SK-N-SH (cell line): ENCODE measurements around the gene MYO10. TPM values are rescaled to one million over a fixed set of nuclear protein-coding genes. Genes with fewer than 3 reads are reported as not detected.

Experiments
- CTCF ChIA-PET: fragments of 300-600, 350-600 bp; formaldehyde crosslinking; extraction: SDS; loops from one replicate; lab custom pipeline; 2021; lab: Yijun Ruan, JAX
- POLR2A ChIA-PET: fragments of 350-600 bp; sonication (Branson Sonifier 250); formaldehyde crosslinking; extraction: SDS; loops from one replicate; lab custom pipeline; 2020; ENCODE audit warnings: antibody characterized with exemption, inconsistent platforms; lab: Yijun Ruan, JAX
- DNase-seq: peaks from one replicate; pipeline ENCODE4 v3.0.0; 2012
- H2AFZ ChIP-seq: fragments of 200-600 bp; sonication (generic); 2 replicates; pipeline ENCODE4 v1.8.1; 2016; ENCODE audit warnings: antibody characterized with exemption, mild to moderate bottlenecking, low read depth
- H3F3A ChIP-seq: fragments of 200-600 bp; sonication (generic); replicated peaks from 2 replicates; pipeline ENCODE3; 2016; ENCODE audit warnings: antibody characterized with exemption, mild to moderate bottlenecking; ENCODE audit not compliant: insufficient read depth
- H3K27ac ChIP-seq, 2 experiments: fragments of 200-500 bp in 1 of 2; fragments of 200-600 bp in 1 of 2; sonication (Bioruptor generic) in 1 of 2; sonication (generic), shearing (Covaris generic) in 1 of 2; 2 replicates each; pipeline versions ENCODE4 v1.5.1 to v1.6.1; 2014 to 2016; ENCODE audit warnings: low read depth in 2 of 2, inconsistent platforms in 1 of 2, low read length in 1 of 2, mild to moderate bottlenecking in 1 of 2, mixed read lengths in 1 of 2
- H3K27me3 ChIP-seq: fragments of 200-600 bp; sonication (generic), shearing (Covaris generic); 2 replicates; pipeline ENCODE4 v1.6.1; 2016; ENCODE audit warnings: mixed run types; ENCODE audit not compliant: insufficient read depth
- H3K36me3 ChIP-seq, 2 experiments: fragments of 200-500 bp in 1 of 2; fragments of 200-600 bp in 1 of 2; sonication (Bioruptor generic) in 1 of 2; sonication (generic) in 1 of 2; replicated peaks in 1 of 2; 2 replicates each; pipeline versions ENCODE3 to v1.5.1; 2014 to 2016; ENCODE audit warnings: low read length in 1 of 2, mild to moderate bottlenecking in 1 of 2; ENCODE audit not compliant: insufficient read depth in 2 of 2, control insufficient read depth in 1 of 2
- H3K4me1 ChIP-seq, 2 experiments: fragments of 200-500 bp in 1 of 2; fragments of 200-600 bp in 1 of 2; sonication (Bioruptor generic) in 1 of 2; sonication (generic), shearing (Covaris generic) in 1 of 2; 2 replicates each; pipeline versions ENCODE4 v1.5.1 to v1.6.1; 2014 to 2016; ENCODE audit warnings: low read depth in 1 of 2, low read length in 1 of 2, mixed run types in 1 of 2; ENCODE audit not compliant: insufficient read depth in 2 of 2, control insufficient read depth in 1 of 2
- H3K4me2 ChIP-seq: fragments of 200-600 bp; sonication (generic), shearing (Covaris generic); 2 replicates; pipeline ENCODE4 v1.6.1; 2017; ENCODE audit warnings: mixed run types
- H3K4me3 ChIP-seq, 2 experiments: fragments of 200-500 bp in 1 of 2; fragments of 200-600 bp in 1 of 2; sonication (Bioruptor generic) in 1 of 2; sonication (generic), shearing (Covaris generic) in 1 of 2; 2 replicates each; pipeline versions ENCODE4 v1.5.1 to v1.8.1; 2014 to 2016; ENCODE audit warnings: low read depth in 2 of 2, inconsistent platforms in 1 of 2, low read length in 1 of 2, mild to moderate bottlenecking in 1 of 2, mixed read lengths in 1 of 2, moderate library complexity in 1 of 2
- H3K79me2 ChIP-seq: fragments of 200-600 bp; sonication (generic); 2 replicates; pipeline ENCODE4 v1.8.1; 2017; ENCODE audit warnings: mild to moderate bottlenecking; ENCODE audit not compliant: insufficient read depth
- H3K9ac ChIP-seq: fragments of 200-600 bp; sonication (generic); 2 replicates; pipeline ENCODE4 v1.6.1; 2017; ENCODE audit warnings: mixed run types
- H3K9me2 ChIP-seq: fragments of 200-600 bp; sonication (generic); 2 replicates; pipeline ENCODE4 v1.6.1; 2017; ENCODE audit warnings: mixed run types
- H3K9me3 ChIP-seq: fragments of 200-600 bp; sonication (generic); 2 replicates; pipeline ENCODE4 v1.6.1; 2017; ENCODE audit warnings: mixed run types, mild to moderate bottlenecking, moderate library complexity
- H4K20me1 ChIP-seq: fragments of 200-600 bp; sonication (generic); 2 replicates; pipeline ENCODE4 v1.6.1; 2017; ENCODE audit warnings: mild to moderate bottlenecking, mixed run types; ENCODE audit not compliant: insufficient read depth
- CHD2 ChIP-seq: fragments of 150-350 bp; IDR thresholded peaks from 2 replicates; pipeline ENCODE4 v1.6.1; 2018; ENCODE audit warnings: low read length; ENCODE audit not compliant: partially characterized antibody
- EP300 ChIP-seq, 2 experiments: IDR thresholded peaks; 2 replicates each; pipeline versions ENCODE4 v1.4.0 to v1.6.1; 2012; ENCODE audit warnings: borderline replicate concordance in 1 of 2, low read depth in 1 of 2, low read length in 1 of 2
- EZH2phosphoT487 ChIP-seq: fragments of 200-600 bp; sonication (generic); IDR thresholded peaks from 2 replicates; pipeline ENCODE4 v1.6.1; 2017; ENCODE audit warnings: low read depth, mixed run types, mild to moderate bottlenecking, antibody characterized with exemption, moderate library complexity, borderline replicate concordance
- FOSL2 ChIP-seq: IDR thresholded peaks from 2 replicates; pipeline ENCODE4 v1.4.0; 2012; ENCODE audit warnings: low read depth, mild to moderate bottlenecking, moderate library complexity, borderline replicate concordance
- FOXJ3 ChIP-seq: sonication (generic); formaldehyde crosslinking; IDR thresholded peaks from 2 replicates; pipeline ENCODE4 v1.5.1; 2020; ENCODE audit warnings: mild to moderate bottlenecking, missing genetic modification reagents
- FOXM1 ChIP-seq: IDR thresholded peaks from 2 replicates; pipeline ENCODE4 v1.4.0; 2012; ENCODE audit warnings: low read depth, mild to moderate bottlenecking
- GABPA ChIP-seq: IDR thresholded peaks from 2 replicates; pipeline ENCODE4 v1.4.0; 2012; ENCODE audit warnings: low read depth, mild to moderate bottlenecking
- JUND ChIP-seq: IDR thresholded peaks from 2 replicates; pipeline ENCODE4 v1.4.0; 2012
- MEF2A ChIP-seq: IDR thresholded peaks from 2 replicates; pipeline ENCODE4 v1.4.0; 2012; ENCODE audit warnings: low read depth, borderline replicate concordance
- MXI1 ChIP-seq: IDR thresholded peaks from 2 replicates; pipeline ENCODE4 v1.6.1; 2012; ENCODE audit warnings: mild to moderate bottlenecking, low read depth, low read length, improper control_type of control experiment
- NFIC ChIP-seq: IDR thresholded peaks from 2 replicates; pipeline ENCODE4 v1.4.0; 2012; ENCODE audit warnings: borderline replicate concordance
- NRF1 ChIP-seq: IDR thresholded peaks from 2 replicates; pipeline ENCODE4 v1.6.1; 2012; ENCODE audit warnings: low read depth, mild to moderate bottlenecking, low read length
- POLR2AphosphoS5 ChIP-seq: IDR thresholded peaks from 2 replicates; pipeline ENCODE4 v1.6.1; 2012; ENCODE audit warnings: low read depth, low read length
- RAD21 ChIP-seq: IDR thresholded peaks from 2 replicates; pipeline ENCODE4 v1.6.1; 2012; ENCODE audit warnings: mild to moderate bottlenecking, low read length
- RCOR1 ChIP-seq: fragments of 150-350 bp; IDR thresholded peaks from 2 replicates; pipeline ENCODE4 v1.6.1; 2017; ENCODE audit warnings: antibody characterized with exemption, low read length
- RXRA ChIP-seq: IDR thresholded peaks from 2 replicates; pipeline ENCODE4 v1.4.0; 2012; ENCODE audit warnings: low read depth, mild to moderate bottlenecking, borderline replicate concordance
- SIN3A ChIP-seq: IDR thresholded peaks from 2 replicates; pipeline ENCODE4 v1.6.1; 2012; ENCODE audit warnings: low read depth, mild to moderate bottlenecking, low read length, moderate library complexity, borderline replicate concordance
- SMC3 ChIP-seq: IDR thresholded peaks from 2 replicates; pipeline ENCODE4 v1.6.1; 2012; ENCODE audit warnings: low read depth, low read length, improper control_type of control experiment
- TCF12 ChIP-seq: IDR thresholded peaks from 2 replicates; pipeline ENCODE4 v1.4.0; 2012
- YY1 ChIP-seq: IDR thresholded peaks from 2 replicates; pipeline ENCODE4 v1.4.0; 2012; ENCODE audit warnings: low read depth, mild to moderate bottlenecking
- WGBS: methylation state at CpG from one replicate; pipeline ENCODE4 v1.1.6; 2017; ENCODE audit warnings: low lambda C conversion rate; 5-methylcytosine and 5-hydroxymethylcytosine counted together
- polyA plus RNA-seq, 3 experiments: library from polyadenylated mRNA; depleted of rRNA; stranded (reverse); fragments of >200 nt; gene quantifications; 2 replicates each; pipeline ENCODE4 v1.2.3, GENCODE V29; 2012
- TF ChIP-seq, protein P1 (sequence below): IDR thresholded peaks from 2 replicates; pipeline ENCODE4 v1.4.0; 2012; ENCODE audit warnings: low read depth, borderline replicate concordance
- TF ChIP-seq, protein P2 (sequence below): fragments of 150-350 bp; IDR thresholded peaks from 2 replicates; pipeline ENCODE4 v1.6.1; 2016; ENCODE audit warnings: mild to moderate bottlenecking, low read depth, low read length
- TF ChIP-seq, protein P3 (sequence below): IDR thresholded peaks from 2 replicates; pipeline ENCODE4 v1.4.0; 2012; ENCODE audit warnings: low read depth, borderline replicate concordance

MYO10 gene
- polyA plus RNA-seq, 1 of the 3 experiments (the other 2 are of a cell fraction) = 8.1 TPM

DNA sequence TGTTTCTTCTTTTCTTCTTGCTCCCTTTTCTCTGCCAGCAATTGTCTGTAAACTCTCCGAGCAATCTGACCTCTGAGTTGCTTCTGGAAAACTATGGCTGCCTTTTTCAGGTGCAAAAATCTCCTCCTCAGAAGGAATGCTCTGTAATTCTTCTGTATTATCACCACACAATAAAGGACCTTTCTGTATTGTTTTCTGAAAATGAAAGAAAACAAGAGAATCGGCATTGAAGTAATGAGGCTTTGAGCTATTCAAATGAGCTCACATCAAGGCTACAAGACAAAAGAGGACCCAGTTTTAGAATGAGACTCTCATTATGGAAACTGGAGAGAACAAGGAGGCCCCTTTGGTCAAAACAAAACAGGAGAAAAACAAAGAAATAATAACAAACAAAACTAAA, 233.1 kb downstream of the MYO10 start:
- peaks cover 65% of the 10 kb centered on the region for H3K79me2 ChIP-seq
- H3K9me3 ChIP-seq = no peaks in the 10 kb centered on the region
- POLR2A ChIA-PET = no interaction called here
- H3K9me2 ChIP-seq = no peaks in the 10 kb centered on the region
- CTCF ChIA-PET = no interaction called here
- WGBS = 97% methylated on average over 2 of the region's 2 CpGs
- no peak overlapping the region for H3K4me2 ChIP-seq
- H3K4me3 ChIP-seq = no peak overlapping the region
- H3K27me3 ChIP-seq = no peaks in the 10 kb centered on the region
- no peak overlapping the region for H3K9ac ChIP-seq
- H3F3A ChIP-seq = peaks cover 10% of the 10 kb centered on the region
- no peaks in the 10 kb centered on the region for H3K4me1 ChIP-seq
- DNase-seq = no peak
- peaks cover 8% of the 10 kb centered on the region; the same call in 1 of the 2 replicates for H4K20me1 ChIP-seq
- TF ChIP-seq RAD21 = no peak
- TF ChIP-seq SMC3 = no peak
- TF ChIP-seq, protein P1, sequence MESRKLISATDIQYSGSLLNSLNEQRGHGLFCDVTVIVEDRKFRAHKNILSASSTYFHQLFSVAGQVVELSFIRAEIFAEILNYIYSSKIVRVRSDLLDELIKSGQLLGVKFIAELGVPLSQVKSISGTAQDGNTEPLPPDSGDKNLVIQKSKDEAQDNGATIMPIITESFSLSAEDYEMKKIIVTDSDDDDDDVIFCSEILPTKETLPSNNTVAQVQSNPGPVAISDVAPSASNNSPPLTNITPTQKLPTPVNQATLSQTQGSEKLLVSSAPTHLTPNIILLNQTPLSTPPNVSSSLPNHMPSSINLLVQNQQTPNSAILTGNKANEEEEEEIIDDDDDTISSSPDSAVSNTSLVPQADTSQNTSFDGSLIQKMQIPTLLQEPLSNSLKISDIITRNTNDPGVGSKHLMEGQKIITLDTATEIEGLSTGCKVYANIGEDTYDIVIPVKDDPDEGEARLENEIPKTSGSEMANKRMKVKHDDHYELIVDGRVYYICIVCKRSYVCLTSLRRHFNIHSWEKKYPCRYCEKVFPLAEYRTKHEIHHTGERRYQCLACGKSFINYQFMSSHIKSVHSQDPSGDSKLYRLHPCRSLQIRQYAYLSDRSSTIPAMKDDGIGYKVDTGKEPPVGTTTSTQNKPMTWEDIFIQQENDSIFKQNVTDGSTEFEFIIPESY = no peak
- TF ChIP-seq TCF12 = no peak
- TF ChIP-seq, protein P2, sequence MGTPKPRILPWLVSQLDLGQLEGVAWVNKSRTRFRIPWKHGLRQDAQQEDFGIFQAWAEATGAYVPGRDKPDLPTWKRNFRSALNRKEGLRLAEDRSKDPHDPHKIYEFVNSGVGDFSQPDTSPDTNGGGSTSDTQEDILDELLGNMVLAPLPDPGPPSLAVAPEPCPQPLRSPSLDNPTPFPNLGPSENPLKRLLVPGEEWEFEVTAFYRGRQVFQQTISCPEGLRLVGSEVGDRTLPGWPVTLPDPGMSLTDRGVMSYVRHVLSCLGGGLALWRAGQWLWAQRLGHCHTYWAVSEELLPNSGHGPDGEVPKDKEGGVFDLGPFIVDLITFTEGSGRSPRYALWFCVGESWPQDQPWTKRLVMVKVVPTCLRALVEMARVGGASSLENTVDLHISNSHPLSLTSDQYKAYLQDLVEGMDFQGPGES = no peak
- no peak for TF ChIP-seq GABPA
- TF ChIP-seq MXI1 = no peak
- no peak for TF ChIP-seq FOXM1
- TF ChIP-seq MEF2A = no peak
- TF ChIP-seq FOXJ3 (CRISPR knock-in tag) = no peak
- no peak for TF ChIP-seq POLR2AphosphoS5
- no peak for TF ChIP-seq RXRA
- H3K27ac ChIP-seq = no peak overlapping the region
- peaks cover 16 to 79% of the 10 kb centered on the region in 2 experiments for H3K36me3 ChIP-seq
- no peak overlapping the region for H2AFZ ChIP-seq

DNA sequence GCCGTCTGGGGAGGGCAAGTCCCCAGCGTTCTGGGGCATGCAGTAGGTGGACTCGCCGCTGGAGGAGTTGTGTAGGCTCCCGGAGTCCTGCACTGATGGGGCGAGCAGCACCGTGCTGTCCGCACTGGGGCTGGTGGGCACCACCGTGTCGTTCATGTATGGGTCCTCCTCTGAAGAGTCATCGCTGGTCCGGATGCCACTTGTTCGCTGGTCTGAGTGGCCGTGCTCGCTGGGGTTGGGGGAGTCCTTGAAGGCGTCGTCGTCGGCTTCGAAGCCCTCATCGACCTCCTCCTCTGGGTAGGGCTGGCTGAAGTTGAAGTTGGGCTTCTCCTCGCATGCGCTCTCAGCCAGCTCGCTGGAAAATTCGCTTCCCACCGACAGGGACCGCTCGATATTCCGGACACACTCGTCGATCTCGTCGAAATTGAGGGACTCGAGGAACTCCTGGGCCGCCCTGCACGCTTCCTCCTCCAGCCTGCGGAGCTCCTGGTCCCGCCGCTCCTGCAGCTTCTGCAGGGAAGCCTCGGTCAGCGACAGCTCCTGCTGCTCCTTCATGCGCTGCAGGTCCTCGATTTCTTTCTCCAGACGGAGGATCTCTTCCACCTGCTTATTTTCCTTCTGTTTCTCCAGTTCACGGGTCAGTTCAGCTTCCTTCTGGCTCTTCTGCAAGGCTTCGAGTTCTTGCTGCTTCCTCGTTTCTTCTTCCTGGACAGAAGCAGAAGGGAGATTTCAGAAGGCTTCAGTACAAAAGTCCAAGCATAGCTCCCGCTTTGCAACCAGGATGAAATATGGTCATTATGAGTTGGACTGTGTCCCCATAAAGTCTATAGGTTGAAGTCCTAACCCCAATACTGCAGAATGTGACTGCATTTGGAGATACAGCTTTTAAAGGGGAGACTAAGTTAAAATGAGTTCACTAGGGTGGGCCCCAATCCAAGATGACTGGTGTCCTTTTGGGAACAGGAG, 234.7 kb downstream of the MYO10 start:
- Histone ChIP-seq H3K9me2 (no peaks in the 10 kb centered on the region), H3F3A (peaks cover 17% of the 10 kb centered on the region), H3K36me3 (peaks cover 14 to 74% of the 10 kb centered on the region in 2 experiments), H4K20me1 (peaks cover 12% of the 10 kb centered on the region; the same call in 1 of the 2 replicates), H2AFZ (no peak overlapping the region), H3K27me3 (no peaks in the 10 kb centered on the region), H3K9me3 (no peaks in the 10 kb centered on the region), H3K27ac (no peak overlapping the region), H3K4me2 (no peak overlapping the region), H3K4me1 (no peaks in the 10 kb centered on the region), H3K4me3 (no peak overlapping the region), H3K9ac (no peak overlapping the region), H3K79me2 (peaks cover 71% of the 10 kb centered on the region)
- DNase-seq = no peak
- POLR2A ChIA-PET = no interaction called here
- 94% methylated on average over 40 of the region's 48 CpGs for WGBS
- TF ChIP-seq FOXM1 = no peak
- TF ChIP-seq FOSL2 = no peak
- TF ChIP-seq, protein P1 = no peak
- TF ChIP-seq NFIC = no peak
- TF ChIP-seq SIN3A = no peak
- TF ChIP-seq EP300 (IDR thresholded peaks at IDR 0.05; ENCODE audit: borderline replicate concordance in 1 of 2, low read depth in 1 of 2, low read length in 1 of 2) = no peak
- no peak for TF ChIP-seq RCOR1
- TF ChIP-seq, protein P3, sequence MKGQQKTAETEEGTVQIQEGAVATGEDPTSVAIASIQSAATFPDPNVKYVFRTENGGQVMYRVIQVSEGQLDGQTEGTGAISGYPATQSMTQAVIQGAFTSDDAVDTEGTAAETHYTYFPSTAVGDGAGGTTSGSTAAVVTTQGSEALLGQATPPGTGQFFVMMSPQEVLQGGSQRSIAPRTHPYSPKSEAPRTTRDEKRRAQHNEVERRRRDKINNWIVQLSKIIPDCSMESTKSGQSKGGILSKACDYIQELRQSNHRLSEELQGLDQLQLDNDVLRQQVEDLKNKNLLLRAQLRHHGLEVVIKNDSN = no peak
- no peak for TF ChIP-seq TCF12
- TF ChIP-seq JUND = no peak
- no peak for TF ChIP-seq NRF1
- TF ChIP-seq CHD2 = no peak
- TF ChIP-seq EZH2phosphoT487 = no peak
- TF ChIP-seq YY1 = no peak
- no peak for TF ChIP-seq POLR2AphosphoS5
- CTCF ChIA-PET = interaction anchor here (1.3 to 1.5 kb wide), 2 partner anchors 11 to 36 kb away, joined by 6 to 8 read pairs; no protein-coding TSS in a partner anchor
